HG03521 (cell line): ENCODE measurements around the gene COL4A5.
"Not testable (repeated sequence)": the region's sequence is repeated elsewhere in the genome, so short reads cannot be mapped to it uniquely, and the experiment has no call there.

ENCODE experiments used
- ATAC-seq: cut with Tn5 transposase; IDR thresholded peaks from one replicate; pipeline ENCODE4 v1.9.1; 2021; ENCODE audit warnings: mild to moderate bottlenecking, moderate library complexity; ENCODE audit not compliant: unreplicated experiment

The COL4A5 gene

GRCh38 chrX:108453841-108454240, 14.2 kb downstream of the COL4A5 start:
- no peak for ATAC-seq

- ATAC-seq, result no peak
These were observed 17.4 kb downstream of the COL4A5 start for GRCh38 chrX:108456971-108457477.

- ATAC-seq, result no peak
These were observed 25.0 kb downstream of the COL4A5 start for GRCh38 chrX:108464604-108465003.

GRCh38 chrX:108468486-108468885, 28.8 kb downstream of the COL4A5 start:
- no peak for ATAC-seq

- ATAC-seq, result no peak
These were observed 34.3 kb downstream of the COL4A5 start for GRCh38 chrX:108473979-108474378.

- not testable (repeated sequence) for ATAC-seq
These were observed 41.9 kb downstream of the COL4A5 start for GRCh38 chrX:108481528-108481927.

- ATAC-seq, result no peak
These were observed 44.6 kb downstream of the COL4A5 start for GRCh38 chrX:108484251-108484650.

GRCh38 chrX:108485960-108486359, 46.3 kb downstream of the COL4A5 start:
- ATAC-seq, result no peak

GRCh38 chrX:108494406-108495090, 54.9 kb downstream of the COL4A5 start:
- no peak for ATAC-seq

GRCh38 chrX:108511721-108512120, 72.1 kb downstream of the COL4A5 start:
- ATAC-seq, result no peak

GRCh38 chrX:108516184-108516583, 76.5 kb downstream of the COL4A5 start:
- ATAC-seq, result no peak

GRCh38 chrX:108527724-108528123, 88.1 kb downstream of the COL4A5 start:
- no peak for ATAC-seq

GRCh38 chrX:108537005-108537404, 97.4 kb downstream of the COL4A5 start:
- peak; percentile 73 for ATAC-seq

- no peak for ATAC-seq
These were observed 101.6 kb downstream of the COL4A5 start for GRCh38 chrX:108541286-108541685.

GRCh38 chrX:108557580-108557979, 117.9 kb downstream of the COL4A5 start:
- ATAC-seq, result no peak

- ATAC-seq, result no peak
These were observed 118.6 kb downstream of the COL4A5 start for GRCh38 chrX:108558217-108558616.

GRCh38 chrX:108573136-108573535, 133.5 kb downstream of the COL4A5 start:
- ATAC-seq, result no peak

- ATAC-seq, result no peak
These were observed 142.5 kb downstream of the COL4A5 start for GRCh38 chrX:108582151-108582550.

- ATAC-seq, result no peak
These were observed 145.1 kb downstream of the COL4A5 start for GRCh38 chrX:108584617-108585211.

- no peak for ATAC-seq
These were observed 150.9 kb downstream of the COL4A5 start for GRCh38 chrX:108590496-108590895.

GRCh38 chrX:108601276-108601675, 161.6 kb downstream of the COL4A5 start:
- no peak for ATAC-seq

GRCh38 chrX:108610141-108610540, 170.5 kb downstream of the COL4A5 start:
- ATAC-seq, result no peak

- no peak for ATAC-seq
These were observed 175.0 kb downstream of the COL4A5 start for GRCh38 chrX:108614616-108615015.
